ENCODE measurements around the gene NLRP14. TPM values are rescaled to one million over a fixed set of nuclear protein-coding genes. Genes with fewer than 3 reads are reported as not detected.

Gene NLRP14
- total RNA-seq = 0.24 and 0.35 TPM in 2 replicates
- polyA plus RNA-seq = 0.21 and 0.26 TPM in 2 replicates
- 0.24 and 0.25 TPM in 2 replicates for polyA plus RNA-seq (2011; cell fraction: cytosol; rRNA removed)
- polyA plus RNA-seq (2011; cell fraction: nucleus; rRNA removed) = 0.49 and 0.57 TPM in 2 replicates
- 0.12 and 0.36 TPM in 2 replicates for polyA plus RNA-seq (2012)
- 1.2 and 1.3 TPM in 2 replicates for polyA minus RNA-seq
- polyA minus RNA-seq (2011; cell fraction: cytosol; rRNA and poly(A)+ RNA removed) = not detected
- polyA minus RNA-seq (2011; cell fraction: nucleus; rRNA and poly(A)+ RNA removed) = 1.9 and 2.0 TPM in 2 replicates
- percentile 22 among the genes with signal in this experiment for Bru-seq, nascent RNA
- BruChase-seq, experiment 1, labeled RNA remaining after a 6-hour chase = percentile 26 among the genes with signal in this experiment
- percentile 29 among the genes with signal in this experiment for BruChase-seq, experiment 2, labeled RNA remaining after a 2-hour chase
- long read RNA-seq, partial matches to known transcripts = 0 of 1 reads
- long read RNA-seq, other reads (novel, unspliced or antisense) = 1 of 1 reads

GRCh38 chr11:7020183-7020917, at the start of gene NLRP14, which contains the start of gene ZNF214:
TSS of gene NLRP14 (plus strand) at chr11:7020479. CDS start at chr11:7038587, 18,108 bp downstream.
TSS of gene ZNF214 (minus strand) at chr11:7020346. CDS start at chr11:7002835, 17,511 bp downstream.
- FAIRE-seq (peak; percentile 91), DNase-seq (ENCODE audit: low read depth, low spot score) (peak; percentile 92)
- CTCF ChIA-PET = interaction anchor here (0.6 to 2.8 kb wide), 7 partner anchors 9 to 208 kb away, joined by 3 to 11 read pairs (median 4); no protein-coding TSS in a partner anchor
- peak within 1 kb of the TSS; percentile 19 for H3K27ac ChIP-seq (ENCODE audit: insufficient read depth, low read depth, low read length)
- H3K36me3 ChIP-seq (ENCODE audit: control insufficient read depth in 2 of 2, extremely low read depth in 1 of 2, insufficient read depth in 2 of 2, low read length in 2 of 2) = no peaks in the 10 kb centered on the region
- intact Hi-C loops (cut with micrococcal nuclease) = loop anchor here (1.0 to 5.0 kb wide), 4 partner anchors 16 to 108 kb away; partner anchors contain the start of gene ZNF215
- H4K20me1 ChIP-seq (replicated peaks; ENCODE audit: control insufficient read depth, extremely low read depth, insufficient read depth, low read length) = no peaks in the 10 kb centered on the region
- dilution Hi-C loops (cut with MboI; ENCODE audit: extremely low pct_ligation_motif_present, low sequenced_read_pairs) = no loop called here
- BruUV-seq (replicated peaks) = TSS peak; percentile 27
- peak within 1 kb of the TSS; percentile 69 for H3K9ac ChIP-seq (replicated peaks; ENCODE audit: extremely low read depth, insufficient read depth, low read length)
- POLR2A ChIA-PET = no interaction called here
- peaks cover 11% of the 10 kb centered on the region for H3K4me1 ChIP-seq (ENCODE audit: control insufficient read depth, extremely low read depth, insufficient read depth, low read length)
- peak within 1 kb of the TSS; percentile 56 to 88 (median 85) for H3K4me3 ChIP-seq (replicated peaks in 1 of 3; ENCODE audit: insufficient read depth in 1 of 3, low read depth in 1 of 3, low read length in 3 of 3)
- peak within 1 kb of the TSS; percentile 99 for H2AFZ ChIP-seq (ENCODE audit: low read depth, low read length)
- H3K4me2 ChIP-seq (ENCODE audit: insufficient read depth, low read length) = peak within 1 kb of the TSS; percentile 53
- H3K79me2 ChIP-seq (ENCODE audit: control insufficient read depth, insufficient read depth, low read length) = no peaks in the 10 kb centered on the region
- H3K27me3 ChIP-seq (ENCODE audit: control insufficient read depth in 2 of 2, insufficient read depth in 2 of 2, low read length in 2 of 2) = no peaks in the 10 kb centered on the region
- H3K9me3 ChIP-seq (replicated peaks; ENCODE audit: control insufficient read depth, insufficient read depth, low read length) = no peaks in the 10 kb centered on the region
- H3K9me1 ChIP-seq (replicated peaks; ENCODE audit: control insufficient read depth, extremely low read depth, insufficient read depth, low read length) = no peaks in the 10 kb centered on the region
- TF ChIP-seq POLR2A (IDR thresholded peaks at IDR 0.05; ENCODE audit: low read depth, low read length) = peak; percentile 31
- peak; percentile 37 for TF ChIP-seq POLR2AphosphoS5 (IDR thresholded peaks at IDR 0.05; ENCODE audit: insufficient read depth, low read depth, low read length)
- no peak for TF ChIP-seq JUN (IDR thresholded peaks at IDR 0.05; ENCODE audit: borderline replicate concordance, insufficient read depth, insufficient read length, low read depth)
- TF ChIP-seq, protein P1, sequence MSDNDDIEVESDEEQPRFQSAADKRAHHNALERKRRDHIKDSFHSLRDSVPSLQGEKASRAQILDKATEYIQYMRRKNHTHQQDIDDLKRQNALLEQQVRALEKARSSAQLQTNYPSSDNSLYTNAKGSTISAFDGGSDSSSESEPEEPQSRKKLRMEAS (IDR thresholded peaks at IDR 0.05; ENCODE audit: insufficient read depth, insufficient read length) = peak; percentile 28
